Endothelial cell (in vitro differentiated cells): ENCODE results near the gene MPP1. TPM values are rescaled to one million over a fixed set of nuclear protein-coding genes. Genes with fewer than 3 reads are reported as not detected.

Source experiments
- DNase-seq: peaks from one replicate; pipeline ENCODE4 v3.0.0; 2021; ENCODE audit warnings: low spot score
- H3K27ac Mint-ChIP-seq: one replicate; pipeline ENCODE4 v1.8.0; 2021; ENCODE audit warnings: mixed read lengths, inconsistent platforms; ENCODE audit not compliant: unreplicated experiment
- H3K27me3 Mint-ChIP-seq: one replicate; pipeline ENCODE4 v1.8.0; 2021; ENCODE audit warnings: mild to moderate bottlenecking, moderate library complexity, mixed read lengths, inconsistent platforms; ENCODE audit not compliant: unreplicated experiment
- H3K36me3 Mint-ChIP-seq: one replicate; pipeline ENCODE4 v1.8.0; 2021; ENCODE audit warnings: mild to moderate bottlenecking, low read depth, mixed read lengths, inconsistent platforms; ENCODE audit not compliant: unreplicated experiment
- H3K4me1 Mint-ChIP-seq: one replicate; pipeline ENCODE4 v1.8.0; 2021; ENCODE audit warnings: mild to moderate bottlenecking, mixed read lengths, inconsistent platforms; ENCODE audit not compliant: unreplicated experiment
- H3K4me3 Mint-ChIP-seq: one replicate; pipeline ENCODE4 v1.8.0; 2021; ENCODE audit warnings: mild to moderate bottlenecking, mixed read lengths, inconsistent platforms; ENCODE audit not compliant: unreplicated experiment
- H3K9me3 Mint-ChIP-seq: one replicate; pipeline ENCODE4 v1.8.0; 2021; ENCODE audit warnings: mixed read lengths, inconsistent platforms; ENCODE audit not compliant: unreplicated experiment
- CTCF ChIP-seq: fragments of 200-600 bp; sonication (generic); IDR thresholded peaks from one replicate; pipeline ENCODE4 v1.5.0; 2021; ENCODE audit warnings: antibody characterized with exemption; ENCODE audit not compliant: unreplicated experiment
- total RNA-seq: library from RNA; stranded (reverse); fragmentation: NEBNext Ultra II Directional; extraction: Animal tissue kit (Norgen Biotek cat#: 25700); gene quantifications from one replicate; pipeline ENCODE4 v1.2.1, GENCODE V29; 2021; ENCODE audit not compliant: unreplicated experiment

Gene MPP1
- total RNA-seq, 1 donor from 2014 or later: 11.3 TPM

- Mint-ChIP-seq H3K9me3 (no peaks in the 10 kb centered on the region), H3K4me3 (peak within 1 kb of the TSS; percentile 86), H3K36me3 (peaks cover 11% of the 10 kb centered on the region), H3K27me3 (no peaks in the 10 kb centered on the region), H3K27ac (peak within 1 kb of the TSS; percentile 42), H3K4me1 (peaks cover 6% of the 10 kb centered on the region)
- DNase-seq: peak; percentile 86
- no peak for TF ChIP-seq CTCF
These were observed 42.6 kb downstream of the MPP1 start, which contains the start of gene DKC1 for GRCh38 chrX:154762537-154763296. Gene DKC1, plus strand, starts transcription at chrX:154762864. Its CDS starts 102 bp downstream, at chrX:154762966.

DNA sequence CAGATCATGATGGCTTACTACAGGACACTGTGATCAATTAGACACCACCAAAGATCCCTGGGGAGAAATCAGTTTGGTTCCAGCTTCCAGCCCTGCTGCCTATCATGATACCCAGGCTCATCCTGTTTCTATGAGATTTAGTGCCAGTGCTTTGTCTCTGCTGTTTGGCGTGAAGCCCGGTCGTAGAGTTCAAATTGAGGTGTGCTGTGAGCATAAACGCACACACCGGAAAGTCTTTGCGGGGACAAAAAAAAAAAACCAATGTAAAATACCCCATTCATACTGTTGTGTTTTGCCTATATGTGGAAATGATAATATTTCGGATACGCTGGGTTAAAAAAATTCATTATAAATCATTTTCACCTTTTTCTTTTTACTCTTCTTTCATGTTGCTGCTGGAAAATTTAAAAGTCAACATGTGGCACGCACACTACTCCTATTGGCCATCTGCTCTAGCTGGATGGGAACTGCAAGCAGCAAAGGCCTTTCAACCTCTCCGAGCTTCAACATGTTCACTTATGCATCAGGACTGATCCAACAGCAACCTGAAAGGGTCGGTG lies 43.2 kb downstream of the MPP1 start:
- peak overlapping the region; percentile 85 for H3K4me3 Mint-ChIP-seq

DNA sequence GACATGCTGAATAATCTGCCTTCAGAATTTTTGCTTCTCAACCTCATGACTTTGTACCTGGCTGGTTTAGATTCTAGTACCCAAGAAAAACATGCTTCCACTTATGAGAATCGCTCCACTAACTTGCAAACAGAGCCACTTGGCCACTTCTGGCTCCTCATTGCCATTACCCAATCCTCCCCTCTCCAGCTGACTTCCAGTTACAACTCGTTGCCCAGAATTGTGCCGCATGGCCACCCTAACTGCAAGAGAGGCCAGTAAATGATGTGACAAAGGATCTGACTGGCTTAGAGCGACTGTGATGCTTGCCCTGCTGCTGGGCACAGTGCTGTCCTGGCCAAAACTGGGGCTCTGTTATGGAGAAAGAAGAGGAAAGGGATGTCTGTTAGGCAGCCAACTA lies 46.6 kb downstream of the MPP1 start:
- no peak for DNase-seq
- H3K27me3 Mint-ChIP-seq: no peaks in the 10 kb centered on the region

More for the DNA sequence above, 43.2 kb downstream of the MPP1 start:
- Mint-ChIP-seq H3K27me3 (no peaks in the 10 kb centered on the region), H3K9me3 (no peaks in the 10 kb centered on the region), H3K27ac (peak overlapping the region; percentile 42), H3K36me3 (peaks cover 11% of the 10 kb centered on the region), H3K4me1 (peaks cover 6% of the 10 kb centered on the region)
- DNase-seq: no peak
- TF ChIP-seq CTCF: no peak

GRCh38 chrX:154751669-154752271 lies 53.5 kb downstream of the MPP1 start:
- Mint-ChIP-seq H3K27ac (no peak overlapping the region), H3K4me3 (peak overlapping the region; percentile 81), H3K27me3 (peaks cover 2% of the 10 kb centered on the region)

More for the DNA sequence above, 46.6 kb downstream of the MPP1 start:
- no peaks in the 10 kb centered on the region for H3K36me3 Mint-ChIP-seq
- TF ChIP-seq CTCF: no peak
- no peak overlapping the region for H3K27ac Mint-ChIP-seq
- H3K4me3 Mint-ChIP-seq: no peak overlapping the region
- peaks cover 6% of the 10 kb centered on the region for H3K4me1 Mint-ChIP-seq
- no peaks in the 10 kb centered on the region for H3K9me3 Mint-ChIP-seq

More at GRCh38 chrX:154751669-154752271, 53.5 kb downstream of the MPP1 start:
- Mint-ChIP-seq H3K9me3 (no peaks in the 10 kb centered on the region), H3K36me3 (no peaks in the 10 kb centered on the region), H3K4me1 (peaks cover 5% of the 10 kb centered on the region)
- TF ChIP-seq CTCF: no peak
- DNase-seq: no peak
